Transverse colon (tissue), 3 donors: Measurements from ENCODE around the gene VAPA.

Source experiments
- POLR2A ChIP-seq: fragments of 450-650 bp; IDR thresholded peaks from one replicate; pipeline ENCODE4 v1.6.1; 2016; ENCODE audit warnings: antibody characterized with exemption, mild to moderate bottlenecking, moderate library complexity
- TF ChIP-seq, protein P1 (sequence below), 5 experiments: fragments of 200-600 bp in 3 of 5; fragments of 450-650 bp in 2 of 5; sonication (generic) in 3 of 5; IDR thresholded peaks; 1 replicate in 2 of 5; 2 replicates in 3 of 5; pipeline ENCODE4 v1.5.1; 2016 to 2017; ENCODE audit warnings: antibody characterized with exemption in 5 of 5, inconsistent platforms in 3 of 5, mild to moderate bottlenecking in 2 of 5, moderate library complexity in 1 of 5

GRCh38 chr18:9984080-9984479 is 70.3 kb downstream of the VAPA start:
- TF ChIP-seq, protein P1, sequence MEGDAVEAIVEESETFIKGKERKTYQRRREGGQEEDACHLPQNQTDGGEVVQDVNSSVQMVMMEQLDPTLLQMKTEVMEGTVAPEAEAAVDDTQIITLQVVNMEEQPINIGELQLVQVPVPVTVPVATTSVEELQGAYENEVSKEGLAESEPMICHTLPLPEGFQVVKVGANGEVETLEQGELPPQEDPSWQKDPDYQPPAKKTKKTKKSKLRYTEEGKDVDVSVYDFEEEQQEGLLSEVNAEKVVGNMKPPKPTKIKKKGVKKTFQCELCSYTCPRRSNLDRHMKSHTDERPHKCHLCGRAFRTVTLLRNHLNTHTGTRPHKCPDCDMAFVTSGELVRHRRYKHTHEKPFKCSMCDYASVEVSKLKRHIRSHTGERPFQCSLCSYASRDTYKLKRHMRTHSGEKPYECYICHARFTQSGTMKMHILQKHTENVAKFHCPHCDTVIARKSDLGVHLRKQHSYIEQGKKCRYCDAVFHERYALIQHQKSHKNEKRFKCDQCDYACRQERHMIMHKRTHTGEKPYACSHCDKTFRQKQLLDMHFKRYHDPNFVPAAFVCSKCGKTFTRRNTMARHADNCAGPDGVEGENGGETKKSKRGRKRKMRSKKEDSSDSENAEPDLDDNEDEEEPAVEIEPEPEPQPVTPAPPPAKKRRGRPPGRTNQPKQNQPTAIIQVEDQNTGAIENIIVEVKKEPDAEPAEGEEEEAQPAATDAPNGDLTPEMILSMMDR (IDR thresholded peaks at IDR 0.05): no peak
- no peak for TF ChIP-seq POLR2A
